Transverse colon (tissue), 3 donors: ENCODE data around the gene SLC5A7.

ENCODE experiments used
- CTCF ChIP-seq, 5 experiments: fragments of 200-600 bp in 3 of 5; fragments of 450-650 bp in 2 of 5; sonication (generic) in 3 of 5; IDR thresholded peaks; 1 replicate in 2 of 5; 2 replicates in 3 of 5; pipeline ENCODE4 v1.5.1; 2016 to 2017; ENCODE audit warnings: antibody characterized with exemption in 5 of 5, inconsistent platforms in 3 of 5, mild to moderate bottlenecking in 2 of 5, moderate library complexity in 1 of 5
- EP300 ChIP-seq: sonication (generic); formaldehyde crosslinking; IDR thresholded peaks from one replicate; pipeline ENCODE4 v1.6.1; 2017; ENCODE audit warnings: antibody characterized with exemption, low read depth

GRCh38 chr2:107986278-107987217 lies at the start of gene SLC5A7:
- TF ChIP-seq EP300 = no peak
- no peak for TF ChIP-seq CTCF (IDR thresholded peaks at IDR 0.05)
